Glomerular endothelial cell (primary cell): ENCODE results near the gene SUMO3. TPM values are rescaled to one million over a fixed set of nuclear protein-coding genes. Genes with fewer than 3 reads are reported as not detected.

Source experiments
- DNase-seq: peaks from one replicate; pipeline ENCODE4 v3.0.0-alpha.2; 2011; ENCODE audit warnings: low read depth, low spot score; ENCODE audit errors: extremely low read depth
- total RNA-seq: library from RNA; depleted of rRNA; stranded (reverse); fragments of >200 nt; gene quantifications from 2 replicates; pipeline ENCODE4 v1.2.3, GENCODE V29; 2015

The SUMO3 gene
- total RNA-seq, 1 donor from 2014 or later: 79.2 TPM

GRCh38 chr21:44831227-44831860 lies 13.5 kb upstream of the SUMO3 start:
- no peak for DNase-seq

GRCh38 chr21:44829507-44830092 lies 11.7 kb upstream of the SUMO3 start:
- no peak for DNase-seq

- DNase-seq: no peak
Measured at GRCh38 chr21:44828362-44829056, 10.6 kb upstream of the SUMO3 start.

GRCh38 chr21:44823179-44823660 lies 5.4 kb upstream of the SUMO3 start:
- DNase-seq: no peak

- DNase-seq: no peak
Measured at GRCh38 chr21:44822484-44823178, 4.8 kb upstream of the SUMO3 start.

- DNase-seq: no peak
Measured at GRCh38 chr21:44820851-44821250, 3.0 kb upstream of the SUMO3 start.

GRCh38 chr21:44819283-44820243 lies 1.7 kb upstream of the SUMO3 start:
- no peak for DNase-seq

- DNase-seq: no peak
Measured at GRCh38 chr21:44818640-44819011, 764 bp upstream of the SUMO3 start.

GRCh38 chr21:44817506-44817880 lies 369 bp downstream of the SUMO3 start:
- DNase-seq: no peak

GRCh38 chr21:44816761-44817505 lies 929 bp downstream of the SUMO3 start:
- no peak for DNase-seq

- no peak for DNase-seq
Measured at GRCh38 chr21:44815852-44816628, 1.8 kb downstream of the SUMO3 start.

- DNase-seq: no peak
Measured at GRCh38 chr21:44815225-44815624, 2.6 kb downstream of the SUMO3 start.

GRCh38 chr21:44814498-44815023 lies 3.3 kb downstream of the SUMO3 start:
- DNase-seq: no peak

- no peak for DNase-seq
Measured at GRCh38 chr21:44813727-44814126, 4.1 kb downstream of the SUMO3 start.

- DNase-seq: no peak
Measured at GRCh38 chr21:44813149-44813548, 4.7 kb downstream of the SUMO3 start.

- DNase-seq: no peak
Measured at GRCh38 chr21:44812640-44813039, 5.2 kb downstream of the SUMO3 start.

GRCh38 chr21:44810779-44811178 lies 7.1 kb downstream of the SUMO3 start:
- DNase-seq: no peak

GRCh38 chr21:44805859-44806258 lies 12.0 kb downstream of the SUMO3 start:
- DNase-seq: no peak

- DNase-seq: no peak
Measured at GRCh38 chr21:44805226-44805625, 12.6 kb downstream of the SUMO3 start.
